ENCODE results near the gene TSPYL4.
A peak's percentile ranks its signal among the peaks of the same experiment; 100 is the strongest.

GRCh38 chr6:116251568-116252384 is 2.1 kb downstream of the TSPYL4 start:
- TF ChIP-seq YY1 (IDR thresholded peaks at IDR 0.05; ENCODE audit: low read depth, low read length): no peak
- TF ChIP-seq SP4 (IDR thresholded peaks at IDR 0.05; ENCODE audit: low read length): no peak
- peak; percentile 45; the same call in 1 of the 2 replicates for TF ChIP-seq POLR2AphosphoS5 (IDR thresholded peaks at IDR 0.05; ENCODE audit: low read depth, low read length)
- no peak for TF ChIP-seq MAX (IDR thresholded peaks at IDR 0.05)
- TF ChIP-seq CEBPB (IDR thresholded peaks at IDR 0.05; ENCODE audit: low read depth, low read length): no peak
- no peak for TF ChIP-seq EZH2 (IDR thresholded peaks at IDR 0.05; ENCODE audit: low read depth, low read length, severe bottlenecking)
- TF ChIP-seq RFX5 (IDR thresholded peaks at IDR 0.05; ENCODE audit: borderline replicate concordance, low read depth, low read length): no peak
- no peak for TF ChIP-seq PHF8 (conservative IDR thresholded peaks at IDR 0.05; ENCODE audit: low read depth, low read length)
